HCT116 (cell line): Measurements from ENCODE around the gene PAIP1. TPM values are rescaled to one million over a fixed set of nuclear protein-coding genes. Genes with fewer than 3 reads are reported as not detected.

Source experiments
- ATAC-seq: fragments of 200-7000 bp; cut with Tn5 transposase; 2 replicates; pipeline ENCODE4 v1.9.1; 2020; ENCODE audit warnings: mild to moderate bottlenecking, moderate library complexity
- BruUV-seq: library from RNA; stranded (reverse); fragments of 400-500 nt; replicated peaks from 2 replicates; lab custom pipeline; 2021; lab: Mats Ljungman, UMichigan
- CTCF ChIA-PET: fragments of 300-600 bp; sonication (Branson Sonifier 250); formaldehyde crosslinking; loops from one replicate; lab custom pipeline; 2021; ENCODE audit warnings: antibody characterized with exemption; lab: Charles Lee
- POLR2A ChIA-PET: fragments of 300-600, 350-600 bp; sonication (Branson Sonifier 250); formaldehyde crosslinking; loops from one replicate; lab custom pipeline; 2021; ENCODE audit warnings: antibody characterized with exemption; lab: Charles Lee
- RAD21 ChIA-PET, 2 experiments: fragments of 300-600 bp; sonication (Branson Sonifier 250); formaldehyde crosslinking; loops; one replicate each; lab custom pipeline; 2023; ENCODE audit warnings: low total read pairs in 2 of 2; ENCODE audit not compliant: uncharacterized antibody in 2 of 2, unreplicated experiment in 2 of 2, low non-redundant PET in 1 of 2; lab: Charles Lee
- DNase-seq: peaks from one replicate; pipeline ENCODE4 v3.0.0-alpha.2; 2010; ENCODE audit warnings: low read depth, low spot score
- H2AFZ ChIP-seq: fragments of 200-600 bp; shearing (Covaris generic), sonication (generic); 2 replicates; pipeline ENCODE4 v1.6.1; 2017; ENCODE audit warnings: low read depth, mixed run types, mixed read lengths, antibody characterized with exemption, low read length; ENCODE audit not compliant: poor library complexity, severe bottlenecking
- H3K27ac ChIP-seq: 2 replicates; pipeline ENCODE4 v1.5.1; 2012; ENCODE audit warnings: low read depth, low read length
- H3K27me3 ChIP-seq: fragments of 200-600 bp; sonication (generic); 2 replicates; pipeline ENCODE4 v1.6.1; 2016; ENCODE audit warnings: mixed run types, low read length, mixed read lengths; ENCODE audit not compliant: insufficient read depth
- H3K36me3 ChIP-seq, 2 experiments: fragments of 200-500 bp in 1 of 2; fragments of 200-600 bp in 1 of 2; sonication (Bioruptor generic) in 1 of 2; sonication (generic) in 1 of 2; 2 replicates each; pipeline versions ENCODE4 v1.5.1 to v1.6.1; 2014 to 2016; ENCODE audit warnings: low read length in 2 of 2, inconsistent platforms in 1 of 2, mixed read lengths in 1 of 2, mixed run types in 1 of 2; ENCODE audit not compliant: insufficient read depth in 2 of 2, control insufficient read depth in 1 of 2
- H3K4me1 ChIP-seq, 2 experiments: fragments of 200-600 bp in 1 of 2; sonication (generic) in 1 of 2; 2 replicates each; pipeline versions ENCODE4 v1.5.1 to v1.6.1; 2012 to 2017; ENCODE audit warnings: low read length in 2 of 2, inconsistent platforms in 1 of 2, mild to moderate bottlenecking in 1 of 2, mixed read lengths in 1 of 2, mixed run types in 1 of 2, moderate library complexity in 1 of 2; ENCODE audit not compliant: insufficient read depth in 2 of 2, control insufficient read depth in 1 of 2
- H3K4me2 ChIP-seq: fragments of 200-600 bp; sonication (generic); 2 replicates; pipeline ENCODE4 v1.6.1; 2017; ENCODE audit warnings: mixed run types, low read length, mixed read lengths
- H3K4me3 ChIP-seq, 2 experiments: fragments of 200-600 bp in 1 of 2; sonication (generic) in 1 of 2; replicated peaks in 1 of 2; 2 replicates each; pipeline ENCODE4 v1.5.1; 2011 to 2016; ENCODE audit warnings: low read length in 2 of 2, control low read depth in 1 of 2, low read depth in 1 of 2, mild to moderate bottlenecking in 1 of 2, mixed read lengths in 1 of 2, mixed run types in 1 of 2
- H3K79me2 ChIP-seq: fragments of 200-600 bp; sonication (generic); 2 replicates; pipeline ENCODE4 v1.6.1; 2017; ENCODE audit warnings: mild to moderate bottlenecking, mixed run types, low read length, moderate library complexity, mixed read lengths; ENCODE audit not compliant: insufficient read depth
- H3K9ac ChIP-seq: fragments of 200-600 bp; sonication (generic); 2 replicates; pipeline ENCODE4 v1.6.1; 2016; ENCODE audit warnings: low read length, mixed read lengths
- H3K9me2 ChIP-seq: fragments of 200-600 bp; sonication (generic), shearing (Covaris generic); 2 replicates; pipeline ENCODE4 v1.6.1; 2017; ENCODE audit warnings: mixed run types, mild to moderate bottlenecking, moderate library complexity; ENCODE audit not compliant: insufficient read depth
- H3K9me3 ChIP-seq, 2 experiments: fragments of 200-500 bp in 1 of 2; fragments of 200-600 bp in 1 of 2; sonication (Bioruptor generic) in 1 of 2; sonication (generic) in 1 of 2; 2 replicates each; pipeline ENCODE4 v1.6.1; 2014 to 2017; ENCODE audit warnings: low read length in 2 of 2, mixed read lengths in 2 of 2, inconsistent platforms in 1 of 2, low read depth in 1 of 2, mild to moderate bottlenecking in 1 of 2, mixed run types in 1 of 2, moderate library complexity in 1 of 2; ENCODE audit not compliant: control insufficient read depth in 1 of 2, insufficient read depth in 1 of 2
- H4K20me1 ChIP-seq: fragments of 200-600 bp; sonication (generic), shearing (Covaris generic); 2 replicates; pipeline ENCODE4 v1.6.1; 2017; ENCODE audit warnings: mixed run types, mild to moderate bottlenecking, moderate library complexity; ENCODE audit not compliant: insufficient read depth
- CBX3 ChIP-seq: IDR thresholded peaks from 2 replicates; pipeline ENCODE4 v1.6.1; 2012; ENCODE audit warnings: low read depth
- CEBPB ChIP-seq: IDR thresholded peaks from 2 replicates; pipeline ENCODE4 v1.6.1; 2012; ENCODE audit warnings: low read depth
- ELF1 ChIP-seq: IDR thresholded peaks from 2 replicates; pipeline ENCODE4 v1.6.1; 2012; ENCODE audit warnings: low read depth, borderline replicate concordance
- EZH2 ChIP-seq: fragments of 200-600 bp; sonication (generic); IDR thresholded peaks from 2 replicates; pipeline ENCODE4 v1.6.1; 2017; ENCODE audit warnings: antibody characterized with exemption, mixed run types
- EZH2phosphoT487 ChIP-seq: fragments of 200-600 bp; IDR thresholded peaks from 2 replicates; pipeline ENCODE4 v1.6.1; 2018; ENCODE audit warnings: antibody characterized with exemption, borderline replicate concordance
- RAD21 ChIP-seq: IDR thresholded peaks from 2 replicates; pipeline ENCODE4 v1.6.1; 2012; ENCODE audit warnings: low read depth, mild to moderate bottlenecking
- SRF ChIP-seq: IDR thresholded peaks from 2 replicates; pipeline ENCODE4 v1.6.1; 2012; ENCODE audit warnings: low read depth
- YY1 ChIP-seq: IDR thresholded peaks from 2 replicates; pipeline ENCODE4 v1.6.1; 2011; ENCODE audit warnings: low read length, low read depth, moderate library complexity, mild to moderate bottlenecking; ENCODE audit not compliant: insufficient replicate concordance; ENCODE audit errors: extremely low read depth
- ZFX ChIP-seq: fragments of 450-650 bp; IDR thresholded peaks from 2 replicates; pipeline ENCODE4 v1.6.1; 2017
- ZNF274 ChIP-seq: fragments of 200-500 bp; sonication (Bioruptor generic); IDR thresholded peaks from 2 replicates; pipeline ENCODE4 v1.6.1; 2014; ENCODE audit warnings: mild to moderate bottlenecking, low read depth, low read length, inconsistent platforms
- intact Hi-C: fragments of 100-400 bp; cut with micrococcal nuclease; formaldehyde crosslinking; loops from 2 replicates; pipeline ENCODE4 v1.10.0; 2022
- total RNA-seq: library from RNA; stranded (reverse); gene quantifications from one replicate; pipeline ENCODE4 v1.2.1, GENCODE V29; 2021; ENCODE audit not compliant: unreplicated experiment
- TF ChIP-seq, protein P1 (sequence below): IDR thresholded peaks from 2 replicates; pipeline ENCODE4 v1.6.1; 2012; ENCODE audit warnings: low read depth
- TF ChIP-seq, protein P2 (sequence below): IDR thresholded peaks from 2 replicates; pipeline ENCODE4 v1.6.1; 2012

The PAIP1 gene
- total RNA-seq, 1 experiment from 2014 or later, result 83.8 TPM

- intact Hi-C loops, result no loop called here
- Histone ChIP-seq H3K27ac (no peak overlapping the region), H2AFZ (no peak overlapping the region), H3K4me2 (no peak overlapping the region), H3K27me3 (no peaks in the 10 kb centered on the region), H3K79me2 (no peaks in the 10 kb centered on the region), H3K36me3 (no peaks in the 10 kb centered on the region), H3K9ac (no peak overlapping the region), H3K9me3 (no peaks in the 10 kb centered on the region), H3K4me1 (0 out of 4 replicates have a peak, but pooled peaks cover 0 to 2% of the 10 kb centered on the region in 2 experiments), H3K9me2 (no peaks in the 10 kb centered on the region), H3K4me3 (no peak overlapping the region), H4K20me1 (no peaks in the 10 kb centered on the region)
- no TSS peak for BruUV-seq
- no peak for DNase-seq
- ChIA-PET RAD21 (no interaction called here), CTCF (no interaction called here), POLR2A (no interaction called here)
- ATAC-seq, result no peak
- TF ChIP-seq SRF (no peak), EZH2phosphoT487 (no peak), CBX3 (no peak), ELF1 (no peak), EZH2 (no peak), RAD21 (no peak), ZNF274 (no peak), ZFX (no peak), YY1 (no peak), CEBPB (no peak)
- TF ChIP-seq, protein P1, sequence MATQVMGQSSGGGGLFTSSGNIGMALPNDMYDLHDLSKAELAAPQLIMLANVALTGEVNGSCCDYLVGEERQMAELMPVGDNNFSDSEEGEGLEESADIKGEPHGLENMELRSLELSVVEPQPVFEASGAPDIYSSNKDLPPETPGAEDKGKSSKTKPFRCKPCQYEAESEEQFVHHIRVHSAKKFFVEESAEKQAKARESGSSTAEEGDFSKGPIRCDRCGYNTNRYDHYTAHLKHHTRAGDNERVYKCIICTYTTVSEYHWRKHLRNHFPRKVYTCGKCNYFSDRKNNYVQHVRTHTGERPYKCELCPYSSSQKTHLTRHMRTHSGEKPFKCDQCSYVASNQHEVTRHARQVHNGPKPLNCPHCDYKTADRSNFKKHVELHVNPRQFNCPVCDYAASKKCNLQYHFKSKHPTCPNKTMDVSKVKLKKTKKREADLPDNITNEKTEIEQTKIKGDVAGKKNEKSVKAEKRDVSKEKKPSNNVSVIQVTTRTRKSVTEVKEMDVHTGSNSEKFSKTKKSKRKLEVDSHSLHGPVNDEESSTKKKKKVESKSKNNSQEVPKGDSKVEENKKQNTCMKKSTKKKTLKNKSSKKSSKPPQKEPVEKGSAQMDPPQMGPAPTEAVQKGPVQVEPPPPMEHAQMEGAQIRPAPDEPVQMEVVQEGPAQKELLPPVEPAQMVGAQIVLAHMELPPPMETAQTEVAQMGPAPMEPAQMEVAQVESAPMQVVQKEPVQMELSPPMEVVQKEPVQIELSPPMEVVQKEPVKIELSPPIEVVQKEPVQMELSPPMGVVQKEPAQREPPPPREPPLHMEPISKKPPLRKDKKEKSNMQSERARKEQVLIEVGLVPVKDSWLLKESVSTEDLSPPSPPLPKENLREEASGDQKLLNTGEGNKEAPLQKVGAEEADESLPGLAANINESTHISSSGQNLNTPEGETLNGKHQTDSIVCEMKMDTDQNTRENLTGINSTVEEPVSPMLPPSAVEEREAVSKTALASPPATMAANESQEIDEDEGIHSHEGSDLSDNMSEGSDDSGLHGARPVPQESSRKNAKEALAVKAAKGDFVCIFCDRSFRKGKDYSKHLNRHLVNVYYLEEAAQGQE, result no peak
- TF ChIP-seq, protein P2, sequence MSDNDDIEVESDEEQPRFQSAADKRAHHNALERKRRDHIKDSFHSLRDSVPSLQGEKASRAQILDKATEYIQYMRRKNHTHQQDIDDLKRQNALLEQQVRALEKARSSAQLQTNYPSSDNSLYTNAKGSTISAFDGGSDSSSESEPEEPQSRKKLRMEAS, result no peak
Measured at GRCh38 chr5:43570450-43571158, 13.7 kb upstream of the PAIP1 start.
